Measurements from ENCODE around the gene SPG7. TPM values are rescaled to one million over a fixed set of nuclear protein-coding genes. Genes with fewer than 3 reads are reported as not detected.

Gene SPG7
- total RNA-seq, 3 donors from 2014 or later (not counting 1 experiment from before 2014, with no cell fraction given), result 142 to 195 (median 180) TPM

- no peaks in the 10 kb centered on the region for H3K36me3 Mint-ChIP-seq
- H3K27me3 Mint-ChIP-seq (ENCODE audit: low read depth in 2 of 2), result no peaks in the 10 kb centered on the region
- no peaks in the 10 kb centered on the region for H3K9me3 ChIP-seq (ENCODE audit: control insufficient read depth, insufficient read depth, low read length)
- 92% methylated on average over 13 of the region's 13 CpGs for WGBS (ENCODE audit: insufficient coverage)
- H3K36me3 ChIP-seq (ENCODE audit: control insufficient read depth, insufficient read depth, low read length), result peaks cover 34% of the 10 kb centered on the region
- H3K27ac ChIP-seq (ENCODE audit: low read length), result no peak overlapping the region
- H3K4me3 ChIP-seq (ENCODE audit: low read length), result no peak overlapping the region
- ATAC-seq (no peak), DNase-seq (no peak)
- intact Hi-C loops (cut with micrococcal nuclease), result no loop called here
- H3K4me3 Mint-ChIP-seq, result no peak overlapping the region
- H3K4me1 ChIP-seq (ENCODE audit: control insufficient read depth, insufficient read depth, low read length), result peaks cover 13% of the 10 kb centered on the region
- no peak overlapping the region for H3K27ac Mint-ChIP-seq
- H3K9me3 Mint-ChIP-seq, result no peaks in the 10 kb centered on the region
- TF ChIP-seq CTCF (IDR thresholded peaks at IDR 0.05), result no peak
- no peaks in the 10 kb centered on the region for H3K27me3 ChIP-seq (ENCODE audit: control insufficient read depth, insufficient read depth, low read length)
- H3K4me1 Mint-ChIP-seq, result peaks cover 7 to 13% of the 10 kb centered on the region in 2 donors
These were observed 47.6 kb downstream of the SPG7 start for GRCh38 chr16:89555780-89556179.

- H3K27ac Mint-ChIP-seq, result peak overlapping the region in 1 of 2 donors; percentile 50
- Histone ChIP-seq H3K4me3 (ENCODE audit: low read length) (no peak overlapping the region), H3K4me1 (ENCODE audit: control insufficient read depth, insufficient read depth, low read length) (peaks cover 23% of the 10 kb centered on the region), H3K9me3 (ENCODE audit: control insufficient read depth, insufficient read depth, low read length) (no peaks in the 10 kb centered on the region), H3K27me3 (ENCODE audit: control insufficient read depth, insufficient read depth, low read length) (no peaks in the 10 kb centered on the region), H3K36me3 (ENCODE audit: control insufficient read depth, insufficient read depth, low read length) (peaks cover 33% of the 10 kb centered on the region), H3K27ac (ENCODE audit: low read length) (no peak overlapping the region)
- DNase-seq (peak; percentile 67 to 85), ATAC-seq (peak; percentile 25 to 44 (median 37))
- peaks cover 14 to 21% of the 10 kb centered on the region in 2 donors for H3K4me1 Mint-ChIP-seq
- intact Hi-C loops (cut with micrococcal nuclease), result loop anchor here (1.0 kb wide), 1 partner anchor 224 kb away; no protein-coding TSS in a partner anchor
- no peaks in the 10 kb centered on the region for H3K27me3 Mint-ChIP-seq (ENCODE audit: low read depth in 2 of 2)
- no peaks in the 10 kb centered on the region for H3K9me3 Mint-ChIP-seq
- peaks cover under 1% of the 10 kb centered on the region for H3K36me3 Mint-ChIP-seq
- TF ChIP-seq CTCF (IDR thresholded peaks at IDR 0.05), result peak; percentile 64
- WGBS (ENCODE audit: insufficient coverage), result 68% methylated on average over 34 of the region's 34 CpGs
- H3K4me3 Mint-ChIP-seq, result peak overlapping the region; percentile 28
These were observed 48.8 kb downstream of the SPG7 start for GRCh38 chr16:89556750-89557689.

GRCh38 chr16:89557690-89558490, 49.7 kb downstream of the SPG7 start:
- 94% methylated on average over 19 of the region's 19 CpGs for WGBS (ENCODE audit: insufficient coverage)
- peaks cover 23 to 27% of the 10 kb centered on the region in 2 donors for H3K4me1 Mint-ChIP-seq
- Histone ChIP-seq H3K9me3 (ENCODE audit: control insufficient read depth, insufficient read depth, low read length) (no peaks in the 10 kb centered on the region), H3K27me3 (ENCODE audit: control insufficient read depth, insufficient read depth, low read length) (no peaks in the 10 kb centered on the region), H3K36me3 (ENCODE audit: control insufficient read depth, insufficient read depth, low read length) (peaks cover 38% of the 10 kb centered on the region), H3K4me1 (ENCODE audit: control insufficient read depth, insufficient read depth, low read length) (peaks cover 28% of the 10 kb centered on the region), H3K4me3 (ENCODE audit: low read length) (no peak overlapping the region), H3K27ac (ENCODE audit: low read length) (no peak overlapping the region)
- H3K27me3 Mint-ChIP-seq (ENCODE audit: low read depth in 2 of 2), result no peaks in the 10 kb centered on the region
- intact Hi-C loops (cut with micrococcal nuclease), result loop anchor here (1.0 kb wide), 1 partner anchor 225 kb away; no protein-coding TSS in a partner anchor
- DNase-seq (no peak), ATAC-seq (no peak)
- peak; percentile 16 for TF ChIP-seq CTCF (IDR thresholded peaks at IDR 0.05)
- H3K27ac Mint-ChIP-seq, result peak overlapping the region in 1 of 2 donors; percentile 50
- peak overlapping the region; percentile 28 for H3K4me3 Mint-ChIP-seq
- peaks cover 9% of the 10 kb centered on the region for H3K36me3 Mint-ChIP-seq
- H3K9me3 Mint-ChIP-seq, result no peaks in the 10 kb centered on the region

Measured in natural killer cell (primary cell).